SK-N-SH treated with all-trans-retinoic acid at 6 μM for 48 hours (cell line): ENCODE data around the gene UGT1A4.

ENCODE experiments used
- ATAC-seq: fragments of 200-7000 bp; cut with Tn5 transposase; 3 replicates; pipeline ENCODE4 v1.9.1; 2020; ENCODE audit warnings: mild to moderate bottlenecking, moderate library complexity
- ARNTL ChIP-seq: fragments of 450-650 bp; formaldehyde crosslinking; IDR thresholded peaks from 2 replicates; pipeline ENCODE4 v1.5.0; 2020; ENCODE audit warnings: low read depth, mild to moderate bottlenecking, moderate library complexity, borderline replicate concordance
- BACH2 ChIP-seq: fragments of 250-450 bp; sonication (Bioruptor Pico); IDR thresholded peaks from 2 replicates; pipeline ENCODE4 v1.9.0; 2021; ENCODE audit warnings: mild to moderate bottlenecking, borderline replicate concordance
- CREB5 ChIP-seq: fragments of 250-450 bp; sonication (Bioruptor Pico); IDR thresholded peaks from 2 replicates; pipeline ENCODE4 v1.5.1; 2020; ENCODE audit warnings: low read depth, mild to moderate bottlenecking, moderate library complexity
- CSDC2 ChIP-seq: fragments of 250-450 bp; sonication (Bioruptor Pico); IDR thresholded peaks from 2 replicates; pipeline ENCODE4 v1.5.0; 2020; ENCODE audit warnings: mild to moderate bottlenecking, moderate library complexity
- GLIS3 ChIP-seq: fragments of 250-450 bp; sonication (Bioruptor Pico); IDR thresholded peaks from 2 replicates; pipeline ENCODE4 v1.5.0; 2020; ENCODE audit warnings: mild to moderate bottlenecking, moderate library complexity
- ISL1 ChIP-seq: fragments of 250-450 bp; sonication (Bioruptor Pico); IDR thresholded peaks from 2 replicates; pipeline ENCODE4 v2.1.2; 2022; ENCODE audit warnings: mild to moderate bottlenecking, moderate library complexity
- OSR1 ChIP-seq: fragments of 250-450 bp; sonication (Bioruptor Pico); IDR thresholded peaks from 2 replicates; pipeline ENCODE4 v1.8.0; 2022; ENCODE audit warnings: moderate library complexity, mild to moderate bottlenecking, inconsistent platforms
- PPARA ChIP-seq: fragments of 250-450 bp; sonication (Bioruptor Pico); IDR thresholded peaks from 2 replicates; pipeline ENCODE4 v1.5.0; 2020; ENCODE audit warnings: mild to moderate bottlenecking, borderline replicate concordance
- RARB ChIP-seq: fragments of 250-450 bp; sonication (Bioruptor Pico); IDR thresholded peaks from 2 replicates; pipeline ENCODE4 v1.8.0; 2021; ENCODE audit warnings: mild to moderate bottlenecking, moderate library complexity
- SNAI2 ChIP-seq: fragments of 250-450 bp; sonication (Bioruptor Pico); IDR thresholded peaks from 2 replicates; pipeline ENCODE4 v1.5.0; 2020; ENCODE audit warnings: mild to moderate bottlenecking, moderate library complexity
- TCF4 ChIP-seq: fragments of 250-450 bp; sonication (Bioruptor Pico); IDR thresholded peaks from 2 replicates; pipeline ENCODE4 v1.8.0; 2021; ENCODE audit warnings: mild to moderate bottlenecking, moderate library complexity, borderline replicate concordance
- TOX ChIP-seq: fragments of 250-450 bp; sonication (Bioruptor Pico); IDR thresholded peaks from 2 replicates; pipeline ENCODE4 v1.8.0; 2021; ENCODE audit warnings: mild to moderate bottlenecking, moderate library complexity, borderline replicate concordance
- TSHZ2 ChIP-seq: fragments of 250-450 bp; sonication (Bioruptor Pico); IDR thresholded peaks from 2 replicates; pipeline ENCODE4 v1.5.0; 2020; ENCODE audit warnings: mild to moderate bottlenecking, moderate library complexity
- ZC3H10 ChIP-seq: fragments of 250-450 bp; sonication (Bioruptor Pico); IDR thresholded peaks from 2 replicates; pipeline ENCODE4 v1.5.1; 2021; ENCODE audit warnings: mild to moderate bottlenecking, moderate library complexity
- ZFP3 ChIP-seq: fragments of 250-450 bp; sonication (Bioruptor Pico); IDR thresholded peaks from 2 replicates; pipeline ENCODE4 v1.5.0; 2020; ENCODE audit warnings: mild to moderate bottlenecking, moderate library complexity
- ZFP30 ChIP-seq: fragments of 450-650 bp; formaldehyde crosslinking; IDR thresholded peaks from 2 replicates; pipeline ENCODE4 v1.5.0; 2022; ENCODE audit warnings: mild to moderate bottlenecking, moderate library complexity
- ZNF565 ChIP-seq: fragments of 450-650 bp; formaldehyde crosslinking; conservative IDR thresholded peaks from 2 replicates; pipeline ENCODE4 v1.5.0; 2020; ENCODE audit warnings: low read depth, mild to moderate bottlenecking, moderate library complexity
- TF ChIP-seq, protein P1 (sequence below): fragments of 250-450 bp; sonication (Bioruptor Pico); IDR thresholded peaks from 2 replicates; pipeline ENCODE4 v1.8.0; 2021; ENCODE audit warnings: low read depth, mild to moderate bottlenecking, moderate library complexity, borderline replicate concordance

Gene UGT1A4

DNA sequence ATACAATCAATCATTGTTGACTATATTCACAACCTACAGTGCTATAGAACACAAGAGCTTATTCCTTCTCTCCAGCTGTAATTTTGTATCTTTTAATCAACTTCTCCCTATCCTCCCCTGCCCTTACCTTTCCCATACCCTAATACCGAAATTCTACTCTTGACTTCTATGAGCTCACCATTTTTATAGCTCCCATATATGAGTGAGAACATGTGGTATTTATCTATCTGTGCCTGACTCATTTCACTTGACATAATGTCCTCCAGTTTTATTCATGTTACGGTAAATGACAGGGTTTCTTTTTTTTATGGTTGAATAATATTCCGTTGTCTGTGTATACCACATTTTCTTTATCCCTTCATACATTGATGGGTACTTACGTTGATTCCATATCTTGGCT, 62.2 kb downstream of the UGT1A4 start:
- ATAC-seq: no peak
- TF ChIP-seq CSDC2: no peak
- TF ChIP-seq CREB5 (CRISPR knock-in tag): no peak

- no peak for ATAC-seq
- TF ChIP-seq CREB5 (CRISPR knock-in tag) (no peak), ISL1 (CRISPR knock-in tag) (no peak), ARNTL (CRISPR knock-in tag) (no peak), SNAI2 (CRISPR knock-in tag) (no peak), BACH2 (no peak), ZFP30 (CRISPR knock-in tag) (no peak), CSDC2 (no peak)
- TF ChIP-seq, protein P1, sequence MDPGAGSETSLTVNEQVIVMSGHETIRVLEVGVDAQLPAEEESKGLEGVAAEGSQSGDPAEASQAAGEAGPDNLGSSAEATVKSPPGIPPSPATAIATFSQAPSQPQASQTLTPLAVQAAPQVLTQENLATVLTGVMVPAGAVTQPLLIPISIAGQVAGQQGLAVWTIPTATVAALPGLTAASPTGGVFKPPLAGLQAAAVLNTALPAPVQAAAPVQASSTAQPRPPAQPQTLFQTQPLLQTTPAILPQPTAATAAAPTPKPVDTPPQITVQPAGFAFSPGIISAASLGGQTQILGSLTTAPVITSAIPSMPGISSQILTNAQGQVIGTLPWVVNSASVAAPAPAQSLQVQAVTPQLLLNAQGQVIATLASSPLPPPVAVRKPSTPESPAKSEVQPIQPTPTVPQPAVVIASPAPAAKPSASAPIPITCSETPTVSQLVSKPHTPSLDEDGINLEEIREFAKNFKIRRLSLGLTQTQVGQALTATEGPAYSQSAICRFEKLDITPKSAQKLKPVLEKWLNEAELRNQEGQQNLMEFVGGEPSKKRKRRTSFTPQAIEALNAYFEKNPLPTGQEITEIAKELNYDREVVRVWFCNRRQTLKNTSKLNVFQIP (CRISPR knock-in tag): no peak
- TF ChIP-seq, all 23 proteins: peak for 0
These were observed 71.0 kb downstream of the UGT1A4 start for GRCh38 chr2:233789554-233789953.

DNA sequence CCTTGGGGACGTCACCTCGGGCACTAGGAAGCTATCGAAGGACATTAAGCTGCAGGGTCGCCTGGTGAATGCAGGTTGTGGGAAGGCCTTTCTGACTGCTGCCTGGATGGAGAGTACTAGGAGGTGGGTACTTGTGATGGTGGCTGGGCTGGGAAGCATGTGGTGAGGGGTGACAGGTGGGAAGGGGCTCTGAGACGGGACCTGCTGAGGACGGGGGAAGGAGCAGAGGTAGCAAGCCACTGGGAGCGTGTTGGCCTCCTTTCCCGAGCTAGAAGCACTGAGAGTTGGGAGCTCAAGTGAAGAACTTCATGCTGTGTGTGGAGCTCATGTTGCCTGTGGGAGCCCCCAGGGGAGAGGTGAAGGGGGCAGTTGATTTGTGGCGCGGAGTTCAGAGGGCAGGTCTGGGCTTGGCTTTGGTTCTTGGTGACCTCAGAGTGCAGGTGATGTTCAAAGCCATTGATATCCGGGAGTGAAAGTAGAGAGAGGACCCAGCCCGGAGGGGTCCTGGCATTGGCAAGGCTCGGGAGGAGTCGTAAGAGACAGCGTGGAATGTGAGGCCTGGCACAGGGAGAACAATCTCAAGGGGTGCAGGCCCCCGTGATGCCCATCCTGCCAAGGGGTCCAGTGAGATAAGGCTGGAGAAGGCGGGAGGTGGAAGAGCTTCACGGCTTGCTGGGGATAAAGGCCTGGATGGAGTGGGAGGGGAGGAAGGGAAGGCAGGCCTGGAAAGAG, 72.8 kb downstream of the UGT1A4 start:
- TF ChIP-seq ZFP30 (CRISPR knock-in tag) (no peak), ISL1 (CRISPR knock-in tag) (no peak), CREB5 (CRISPR knock-in tag) (no peak), SNAI2 (CRISPR knock-in tag) (no peak), GLIS3 (CRISPR knock-in tag) (no peak), TOX (no peak), ARNTL (CRISPR knock-in tag) (no peak), RARB (CRISPR knock-in tag) (no peak), PPARA (CRISPR knock-in tag) (no peak), CSDC2 (no peak), TSHZ2 (no peak), ZC3H10 (no peak), TCF4 (CRISPR knock-in tag) (no peak), OSR1 (CRISPR knock-in tag) (no peak), ZFP3 (CRISPR knock-in tag) (no peak), ZNF565 (CRISPR knock-in tag) (no peak)
- TF ChIP-seq, protein P1 (CRISPR knock-in tag): no peak
- no peak for ATAC-seq
